ENCODE data around the gene HDAC4.

The HDAC4 gene

DNA sequence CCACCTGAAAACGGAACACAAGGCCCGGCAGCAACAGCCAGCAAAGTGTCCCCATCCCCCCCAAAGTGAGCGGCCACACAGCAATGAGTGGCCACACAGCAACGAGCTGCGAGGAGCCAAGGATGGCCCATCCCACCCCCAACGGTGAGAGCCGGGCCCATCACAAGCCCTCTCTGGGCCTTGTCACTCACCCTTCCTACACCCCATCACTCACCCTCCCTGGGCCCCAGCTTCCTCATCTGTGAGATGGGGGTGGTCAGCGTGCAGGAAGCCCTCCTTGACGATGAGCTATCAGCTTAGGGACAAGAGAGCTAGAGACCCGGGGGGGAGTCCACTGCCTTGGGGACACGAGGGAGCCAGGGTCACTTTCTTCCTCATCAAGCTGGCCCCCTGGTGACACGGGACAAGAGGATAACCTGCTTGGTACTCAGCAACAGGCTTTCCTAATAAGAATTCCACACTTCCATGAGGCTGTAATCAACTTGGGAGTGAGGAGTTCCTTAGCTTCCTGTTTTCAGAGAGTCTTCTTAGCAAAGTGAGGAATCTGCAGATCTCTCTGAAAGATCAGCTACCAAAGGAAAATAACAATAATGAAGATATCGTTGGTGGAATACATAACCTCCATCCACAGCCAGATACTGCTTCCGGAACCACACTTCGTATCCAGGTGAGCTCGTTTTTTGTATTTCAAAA is 92.8 kb downstream of the HDAC4 start:
- ATAC-seq: no peak
- DNase-seq: no peak

DNA sequence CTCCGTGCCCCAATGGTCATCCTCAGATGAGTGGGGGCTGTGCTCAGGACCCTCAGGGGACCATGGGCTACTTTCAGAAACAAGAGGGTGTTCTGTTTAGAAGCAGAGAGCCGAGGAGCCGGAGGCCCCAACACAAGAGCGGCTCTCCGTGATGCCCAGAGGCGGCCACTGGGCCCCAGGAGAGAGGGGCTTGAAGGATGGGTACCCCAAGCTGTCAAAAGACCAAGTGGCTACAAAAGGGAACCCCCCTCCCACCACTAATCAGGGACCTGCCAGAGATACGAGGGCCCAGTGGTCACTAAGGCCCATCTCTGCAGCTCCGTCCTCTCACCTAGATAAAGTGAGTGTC is 93.6 kb downstream of the HDAC4 start:
- DNase-seq (no peak), ATAC-seq (no peak)

DNA sequence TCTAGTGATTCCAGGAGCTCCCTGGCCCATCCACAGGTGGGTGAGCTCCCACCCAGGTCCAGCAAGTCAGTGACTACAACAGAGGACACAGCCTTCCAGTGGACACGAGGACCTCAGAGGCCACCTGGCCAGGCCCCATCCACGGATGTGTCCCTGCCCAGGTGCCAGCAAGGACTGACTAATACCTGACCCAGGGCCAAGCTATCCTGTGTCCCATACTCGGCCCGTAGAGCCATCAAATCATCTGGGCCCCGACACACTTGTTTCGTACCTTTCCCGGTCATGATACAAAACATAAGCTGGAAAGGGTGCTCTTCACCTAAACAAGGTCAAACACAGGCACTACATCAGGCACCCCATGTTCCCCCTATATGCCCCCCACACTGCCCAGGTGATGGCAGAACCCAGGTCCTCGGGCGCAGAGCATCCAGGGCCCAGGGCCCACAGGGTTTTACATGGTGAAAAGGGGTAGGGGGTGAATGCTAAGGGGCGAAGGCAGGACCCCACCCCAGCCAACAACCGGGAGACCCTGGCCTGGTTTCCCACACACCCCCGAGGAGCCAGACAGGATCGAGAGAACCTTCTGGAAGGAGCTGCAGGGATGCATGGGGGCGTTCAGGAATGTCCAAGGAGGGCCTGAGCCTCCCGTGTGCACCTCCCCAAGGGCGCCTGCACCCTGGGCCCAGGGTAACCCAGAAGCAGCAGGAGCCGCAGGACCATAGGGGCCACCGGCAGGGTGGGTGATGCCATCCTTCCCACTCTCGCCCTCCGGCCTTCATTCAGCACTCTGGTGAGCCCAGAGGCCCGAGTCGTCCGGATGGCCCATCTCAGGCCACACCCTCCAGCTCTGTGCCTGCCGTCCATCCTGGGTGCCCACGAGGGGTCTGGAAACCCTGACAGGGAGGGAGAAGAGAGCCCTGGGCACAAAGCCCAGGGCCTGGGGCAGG is 94.3 kb downstream of the HDAC4 start:
- ATAC-seq (no peak), DNase-seq (no peak)

DNA sequence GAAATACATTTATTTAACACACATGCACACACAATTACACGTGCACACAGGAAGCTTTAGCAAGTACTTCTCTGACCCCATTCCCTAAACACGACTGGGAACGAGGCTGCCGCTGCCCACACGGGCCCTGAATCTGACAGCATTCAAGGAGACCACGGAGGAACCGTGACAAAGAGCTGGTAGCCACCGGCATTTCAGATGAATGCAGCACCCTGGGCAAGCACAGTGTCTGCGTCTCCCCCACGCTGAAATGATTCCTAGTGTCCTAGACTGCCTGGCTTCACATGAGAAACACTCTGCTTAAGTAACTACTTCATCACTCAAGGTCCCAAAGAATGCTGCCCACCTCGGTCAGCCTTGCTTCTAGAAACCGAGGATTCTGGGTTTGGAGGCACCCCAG is 95.0 kb downstream of the HDAC4 start:
- ATAC-seq (no peak), DNase-seq (no peak)

DNA sequence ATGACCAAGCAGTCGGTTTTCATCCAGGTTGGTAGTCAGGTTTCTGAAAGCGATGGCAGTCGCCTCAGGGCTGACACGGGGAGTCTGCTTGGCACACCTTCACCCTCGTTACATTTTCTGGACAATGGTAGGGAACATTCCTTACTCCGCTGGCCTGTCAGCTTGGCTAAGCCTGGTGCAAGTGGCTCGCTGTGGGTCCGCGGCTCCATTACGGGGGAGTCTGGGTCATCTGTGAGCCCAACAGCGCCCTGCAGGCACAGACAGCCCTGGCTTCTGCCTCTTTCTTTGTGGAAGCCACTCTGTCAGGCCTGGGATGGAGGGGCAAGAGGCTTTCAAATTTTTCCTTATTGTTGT is 95.6 kb downstream of the HDAC4 start:
- DNase-seq: no peak
- ATAC-seq: no peak

DNA sequence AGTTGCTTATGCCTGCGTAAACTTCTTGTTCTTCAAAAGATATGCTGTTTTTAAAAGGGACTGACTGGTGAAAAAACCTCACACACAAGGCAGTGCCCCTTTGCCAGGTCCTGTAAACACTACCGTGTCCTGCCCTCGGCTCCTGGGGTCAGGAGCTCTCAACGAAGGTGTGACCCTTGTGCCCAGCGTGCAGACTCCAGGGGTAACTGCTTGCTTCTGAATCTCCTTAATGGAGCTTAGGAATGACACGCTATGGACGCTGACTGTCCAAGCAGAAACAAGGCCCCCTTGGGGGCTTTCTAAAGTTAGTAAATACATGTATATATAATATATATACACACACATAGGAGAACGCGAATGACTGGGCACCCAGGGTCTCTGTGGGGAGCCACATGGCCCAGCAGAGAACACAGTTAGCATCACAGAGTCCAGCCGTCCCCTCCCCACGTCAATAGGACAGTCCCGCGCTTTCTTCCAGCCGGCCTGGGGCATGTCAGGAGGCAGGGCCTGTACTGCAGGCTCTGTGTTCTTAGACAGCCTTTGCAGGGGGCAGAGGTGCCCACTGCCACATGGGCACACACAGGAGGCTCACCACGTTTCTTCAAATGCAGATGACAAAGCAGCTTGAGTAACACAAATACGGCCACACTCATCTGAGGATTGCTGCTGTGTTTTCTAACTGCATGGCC is 96.1 kb downstream of the HDAC4 start:
- DNase-seq: no peak
- ATAC-seq: no peak

DNA sequence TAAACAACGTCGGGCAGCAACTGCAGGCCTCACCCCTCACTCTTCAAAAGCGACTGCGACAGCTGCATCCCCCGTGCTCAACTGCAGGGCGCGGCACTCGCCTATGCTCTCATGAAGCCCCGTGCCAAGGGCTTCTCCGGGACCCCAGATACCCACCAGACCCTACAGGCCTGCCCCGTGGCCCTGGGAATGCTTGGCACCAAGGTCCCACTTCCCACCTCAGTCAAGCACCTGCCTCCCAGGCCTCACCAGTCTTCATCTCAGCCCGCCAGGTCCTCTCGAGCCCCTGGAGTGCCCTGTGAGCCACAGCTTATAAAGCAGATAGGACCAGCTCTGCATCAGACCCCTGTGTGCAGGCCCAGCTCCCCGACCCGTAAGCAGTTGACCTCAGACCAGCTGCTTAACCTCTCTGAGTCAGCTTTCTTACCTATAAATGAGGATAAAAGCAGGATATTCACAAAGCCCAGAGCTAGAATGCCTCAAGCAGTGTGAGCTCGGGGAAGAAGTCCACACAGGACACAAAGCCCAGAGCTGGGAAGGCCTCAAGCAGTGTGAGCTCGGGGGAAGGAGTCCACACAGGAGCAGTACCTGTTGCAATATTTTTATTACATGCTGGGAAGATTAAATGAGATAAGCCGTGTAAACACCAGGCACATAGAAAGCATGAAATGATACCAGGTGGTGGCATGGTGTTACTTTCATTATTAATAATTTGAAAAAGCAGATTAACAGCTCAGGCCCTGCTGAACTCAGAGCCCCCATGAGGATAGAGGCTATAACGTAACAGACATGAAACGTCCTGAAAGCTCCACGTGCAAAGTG is 96.9 kb downstream of the HDAC4 start:
- ATAC-seq: peak; percentile 81
- DNase-seq: no peak

DNA sequence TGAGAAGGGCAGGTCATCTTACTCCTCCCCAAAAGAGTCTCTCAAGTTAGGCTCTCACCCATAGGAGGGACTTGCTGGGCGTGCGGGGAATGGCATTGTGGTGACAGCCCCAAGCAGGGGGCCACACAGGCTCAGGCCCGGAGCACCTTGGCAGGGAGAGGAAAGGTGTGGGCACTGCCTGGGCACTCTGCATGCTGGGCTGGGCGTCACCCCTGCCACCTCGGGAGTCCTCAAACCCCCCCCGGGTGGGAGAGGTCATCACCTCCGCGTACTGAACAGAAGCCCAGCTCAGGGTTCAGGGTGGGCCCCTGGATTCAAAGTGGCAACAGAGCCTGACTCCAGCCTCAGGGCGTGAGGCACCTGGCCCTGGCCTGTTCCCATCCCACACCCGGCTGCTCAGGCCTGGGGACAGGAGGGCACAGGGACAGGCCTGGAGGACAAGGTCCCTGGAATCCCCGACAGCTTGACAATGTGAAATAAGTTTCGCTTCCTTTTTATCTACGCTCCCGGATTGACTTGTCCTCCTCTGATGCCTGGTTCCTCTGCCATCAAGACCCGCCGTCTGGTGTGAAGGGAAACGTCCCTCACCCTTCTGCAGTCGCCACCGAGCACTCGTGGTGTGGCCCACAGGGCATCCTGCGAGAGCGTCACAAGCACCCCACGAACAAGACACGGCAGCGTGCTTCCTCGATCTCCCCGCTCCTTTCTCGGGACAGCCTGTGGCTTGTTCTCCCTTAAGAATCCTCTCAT is 97.8 kb downstream of the HDAC4 start:
- DNase-seq (no peak), ATAC-seq (no peak)

DNA sequence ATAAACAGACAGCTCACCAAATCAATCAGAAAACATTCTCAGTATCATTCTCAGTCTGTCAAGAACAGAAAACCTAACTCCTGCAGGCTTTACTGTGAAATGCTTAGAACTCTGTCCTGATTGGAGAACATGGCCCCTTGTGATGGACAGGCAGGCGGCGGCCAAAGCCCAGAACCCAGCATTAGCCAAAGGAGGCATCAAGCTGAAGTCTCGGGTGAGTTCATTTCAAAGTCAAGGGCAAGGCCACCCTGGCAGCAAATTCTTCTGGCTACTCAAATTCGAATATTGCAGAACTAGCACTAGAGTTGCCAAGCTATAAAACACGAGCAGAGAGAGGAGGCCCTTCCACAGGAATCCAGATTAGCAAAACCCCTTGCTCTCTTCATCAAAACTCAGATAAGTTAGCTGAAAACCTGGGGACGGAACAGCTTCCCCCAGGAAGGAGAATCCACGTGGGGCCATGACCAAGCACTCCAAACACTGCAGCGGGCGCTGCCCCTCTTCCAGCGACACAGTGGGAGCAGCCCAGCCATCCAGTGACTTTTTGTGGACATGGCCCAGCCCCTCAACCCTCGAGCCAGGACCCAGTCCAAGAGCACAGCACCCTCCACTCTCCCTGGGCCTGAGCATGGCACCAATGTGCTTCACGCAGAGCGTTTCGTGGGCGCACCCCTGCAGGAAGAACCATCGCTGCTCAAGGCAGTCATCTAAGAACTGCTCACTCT is 98.6 kb downstream of the HDAC4 start:
- no peak for ATAC-seq
- no peak for DNase-seq

DNA sequence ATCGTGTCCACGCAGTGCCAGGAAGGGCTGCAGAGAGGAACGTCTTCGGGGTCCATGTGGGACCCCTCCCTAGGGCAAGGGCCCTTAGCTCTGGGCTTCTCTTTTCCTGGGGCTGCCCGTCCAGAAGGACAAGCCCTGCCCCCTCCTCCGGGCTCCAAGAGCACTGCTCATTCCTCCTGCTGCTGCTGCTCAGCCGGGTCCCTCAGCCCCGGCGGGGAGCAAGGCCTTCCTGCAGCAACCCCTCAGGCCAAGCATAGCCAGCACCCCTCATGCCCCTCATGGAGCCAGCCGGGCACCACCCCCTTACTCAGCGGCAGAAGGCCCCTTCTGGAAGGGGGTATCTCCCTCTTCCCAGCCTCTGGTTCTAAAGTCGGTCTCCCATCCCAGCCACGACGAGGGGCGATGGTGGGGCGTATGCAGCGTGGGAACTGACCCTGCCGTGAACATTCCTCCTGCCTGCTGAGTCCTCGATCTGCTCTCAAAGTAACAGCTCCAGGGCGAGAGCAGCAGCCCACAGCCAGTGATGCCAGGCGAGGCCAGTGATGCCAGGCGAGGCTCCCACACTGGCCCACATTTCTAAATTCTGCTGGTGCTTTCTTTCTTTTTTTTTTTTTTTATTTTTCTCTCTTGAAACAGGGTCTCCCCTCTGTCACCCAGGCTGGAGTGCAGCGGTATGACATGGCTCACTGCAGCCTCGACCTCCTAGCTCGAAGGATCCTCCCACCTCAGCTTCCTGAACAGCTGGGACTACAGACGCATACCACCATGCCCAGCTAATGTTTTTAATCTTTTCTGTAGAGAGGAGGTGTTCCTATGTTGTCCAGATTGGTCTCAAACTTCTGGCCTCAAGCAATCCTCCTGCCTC is 99.7 kb downstream of the HDAC4 start:
- DNase-seq (no peak), ATAC-seq (no peak)

DNA sequence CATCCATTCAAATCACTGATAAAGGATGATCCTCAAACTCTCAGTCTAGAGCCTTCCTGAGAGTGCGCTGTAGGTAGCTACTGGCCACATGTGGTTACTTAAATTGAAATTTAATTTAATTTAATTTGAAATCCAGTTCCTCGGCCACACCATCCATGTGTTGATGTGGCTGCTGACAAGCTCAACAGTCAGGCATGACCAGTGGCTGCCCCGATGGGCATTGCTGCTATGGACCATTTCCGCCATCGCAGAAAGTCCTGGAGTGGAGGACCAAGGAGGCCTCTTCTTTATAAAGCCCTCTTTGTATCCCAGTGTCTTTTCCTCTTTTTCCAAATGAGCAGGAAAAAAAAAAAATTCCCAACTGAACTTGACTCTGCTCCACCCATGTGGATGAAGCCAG is 100.6 kb downstream of the HDAC4 start:
- ATAC-seq (no peak), DNase-seq (no peak)

DNA sequence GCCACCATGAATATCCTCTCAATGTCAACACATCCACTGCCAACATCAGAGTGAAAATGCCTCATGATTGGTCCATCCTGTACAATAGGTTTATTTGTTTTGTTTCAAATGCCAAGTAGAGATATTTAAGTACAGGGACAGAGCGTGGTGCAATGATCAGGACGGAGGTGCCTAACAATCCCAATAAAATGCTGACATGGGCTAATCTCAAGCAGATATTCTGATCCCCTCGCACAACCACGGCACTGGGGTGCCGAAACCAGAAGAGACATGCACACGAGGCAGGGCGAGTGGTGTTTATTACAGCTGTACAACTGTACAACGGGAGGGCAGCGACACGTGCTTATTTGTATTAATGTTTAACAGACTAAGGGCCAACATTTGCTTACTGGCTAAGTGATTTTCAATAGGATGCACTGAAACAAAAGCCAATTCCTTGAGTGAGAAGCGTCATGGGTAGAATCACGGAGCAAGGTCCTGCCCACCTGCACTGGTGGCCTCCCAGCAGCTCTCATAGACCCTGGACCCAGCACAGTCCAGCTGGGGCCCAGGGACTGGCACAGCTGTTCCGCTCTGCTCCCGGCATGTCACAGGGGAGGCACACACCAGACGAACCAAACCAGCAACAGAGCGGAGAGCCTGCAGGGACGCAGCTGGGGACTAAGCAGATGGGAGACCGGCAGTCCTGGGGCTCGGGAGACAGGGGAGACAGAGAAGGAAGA is 101.4 kb downstream of the HDAC4 start:
- no peak for ATAC-seq

DNA sequence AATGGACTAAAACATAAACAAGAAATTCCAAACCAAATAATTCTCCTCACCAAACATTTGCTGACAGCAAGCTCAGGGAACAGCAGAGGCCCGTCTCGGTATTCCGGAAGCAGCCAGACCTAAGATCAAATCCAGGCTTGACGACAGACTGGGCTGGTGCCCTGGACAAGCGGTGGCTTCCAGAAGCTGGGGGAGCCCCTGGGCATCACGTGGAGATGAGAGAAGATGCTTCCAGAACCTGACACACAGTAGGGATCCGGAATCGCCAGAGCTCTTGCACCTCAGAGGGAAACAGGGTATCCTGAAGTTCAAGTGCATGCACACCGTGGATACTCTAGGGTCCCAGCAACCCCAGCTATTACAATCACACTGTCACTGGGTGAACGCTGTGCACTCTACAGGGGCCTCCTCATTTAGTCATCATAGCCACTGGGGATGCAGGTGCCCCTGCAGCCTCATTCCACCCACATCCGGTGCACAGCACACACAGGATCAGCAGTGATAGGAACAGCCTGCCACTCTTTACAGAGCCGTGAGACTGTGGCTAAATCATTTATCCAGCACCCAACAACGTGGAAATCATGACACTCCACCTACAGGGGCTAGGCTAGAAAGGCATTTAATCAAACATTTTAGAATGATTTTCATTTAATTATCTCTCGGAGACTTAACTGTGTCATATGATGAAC is 102.6 kb downstream of the HDAC4 start:
- DNase-seq (peak; percentile 74), ATAC-seq (peak; percentile 96)

More for the DNA sequence above, 101.4 kb downstream of the HDAC4 start:
- DNase-seq: no peak

DNA sequence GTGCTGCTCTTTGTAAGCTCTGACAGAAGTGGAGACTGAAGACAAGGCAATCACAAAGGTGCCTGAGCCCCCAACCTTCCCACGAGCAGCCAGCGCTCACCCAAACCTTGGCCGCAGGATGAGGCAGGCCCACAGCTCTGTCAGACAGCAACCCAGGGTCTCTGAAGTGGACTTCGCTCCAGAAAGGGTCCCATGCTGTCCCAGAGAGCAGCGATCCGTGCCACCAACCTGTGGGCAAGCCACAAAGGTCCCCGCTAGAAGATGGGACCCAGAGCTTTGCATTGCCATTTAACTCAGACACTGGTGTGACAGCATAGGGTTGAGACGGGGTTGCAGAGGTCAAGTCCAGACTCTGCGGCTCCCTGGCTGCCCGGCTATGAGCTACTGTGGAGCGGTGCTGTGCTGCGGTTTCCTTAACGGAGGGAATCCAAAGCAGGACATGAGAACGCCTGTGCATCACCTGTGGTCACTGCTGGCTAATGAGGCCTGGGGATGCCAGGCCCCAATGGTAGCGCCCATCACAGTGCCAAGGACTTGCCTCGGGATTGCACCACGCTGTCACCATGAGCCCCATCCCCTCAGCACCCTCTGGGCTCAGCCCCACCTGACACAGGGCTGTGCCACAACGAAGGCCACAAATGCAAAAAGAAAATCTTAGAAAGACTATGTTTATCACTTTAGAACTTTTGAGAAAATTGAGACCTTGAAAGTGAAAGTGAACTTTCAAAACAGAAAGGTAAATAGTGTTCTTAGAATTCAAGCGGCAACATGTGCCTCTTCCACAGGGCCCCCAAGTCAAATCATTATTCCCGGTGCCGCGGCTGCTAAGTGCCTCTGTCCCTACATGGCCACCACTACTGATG is 103.4 kb downstream of the HDAC4 start:
- ATAC-seq: no peak

DNA sequence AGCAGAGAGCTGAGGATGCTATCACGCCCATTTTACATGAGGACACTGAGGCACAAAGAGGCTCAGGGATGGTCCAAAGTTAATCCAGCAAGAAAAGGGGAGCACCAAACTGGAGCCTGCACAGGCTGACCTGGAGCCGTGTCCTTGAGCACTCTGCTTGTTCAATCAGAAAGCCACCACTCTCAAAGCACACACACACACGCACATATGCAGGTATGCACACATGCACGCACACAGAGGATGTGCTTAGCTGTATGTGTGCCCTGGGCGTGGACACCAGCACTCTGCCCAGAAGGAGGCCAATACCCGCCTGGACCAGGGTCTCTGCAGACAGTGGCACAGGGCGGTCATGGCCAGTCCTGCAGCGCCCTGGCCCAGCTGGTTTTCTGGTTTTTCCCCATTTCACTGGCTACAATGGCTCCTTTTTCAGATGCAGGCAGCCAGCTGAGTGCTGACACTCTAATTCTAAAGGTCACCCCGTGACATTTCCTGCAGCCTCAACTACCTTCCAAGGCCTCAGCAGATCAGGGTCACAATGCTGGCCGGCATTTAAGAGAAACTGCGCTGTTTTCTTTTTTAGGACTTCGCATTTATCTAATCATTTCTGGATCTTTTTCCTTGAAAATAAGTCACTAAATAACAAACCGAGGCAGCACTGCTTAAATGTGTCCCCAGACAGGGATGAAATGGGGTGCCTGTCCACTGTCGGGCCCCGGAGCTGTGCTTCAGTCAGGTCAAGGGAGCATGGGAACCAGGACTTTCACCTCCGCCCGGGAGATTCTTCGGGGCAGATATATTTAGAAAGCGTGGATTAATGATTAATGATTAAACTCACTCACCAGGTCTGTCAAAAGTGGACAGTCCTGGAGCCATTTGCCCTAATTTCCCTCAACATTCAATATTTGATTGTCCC is 104.5 kb downstream of the HDAC4 start:
- ATAC-seq (no peak), DNase-seq (no peak)

More for the DNA sequence above, 103.4 kb downstream of the HDAC4 start:
- DNase-seq: no peak

DNA sequence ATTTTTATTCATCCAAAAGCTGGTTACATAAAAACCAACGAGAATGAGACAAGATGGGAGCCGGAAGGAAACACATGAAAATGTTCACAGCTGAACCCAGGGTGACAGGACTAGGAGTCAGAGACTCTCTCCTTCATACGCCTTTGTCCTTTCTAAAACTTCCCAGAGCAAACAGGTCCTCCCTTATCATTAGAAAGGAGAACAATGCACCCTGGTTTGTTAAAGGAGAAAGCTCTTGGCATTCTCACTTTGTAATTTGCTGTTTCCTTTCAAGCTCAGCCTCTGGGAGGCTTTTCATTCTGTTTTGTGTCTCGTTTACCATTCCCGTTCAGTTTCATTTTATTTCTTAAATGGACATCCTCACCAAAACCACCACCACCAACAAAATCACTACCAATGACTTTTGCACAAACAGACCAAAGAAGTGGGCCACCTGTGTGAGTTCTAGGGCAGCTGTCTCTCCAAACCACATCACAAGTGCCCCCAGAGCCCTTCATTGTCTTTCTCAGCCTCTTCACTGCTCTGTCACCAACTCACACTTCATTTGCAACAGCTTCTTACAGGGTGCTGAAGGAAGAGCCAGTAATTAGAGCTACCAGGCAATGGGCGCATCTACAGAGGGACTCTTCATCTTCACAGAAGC is 105.3 kb downstream of the HDAC4 start:
- DNase-seq (no peak), ATAC-seq (no peak)
